Tibial nerve (tissue), 4 donors: ENCODE measurements around the gene IFI27L1. TPM values are rescaled to one million over a fixed set of nuclear protein-coding genes. Genes with fewer than 3 reads are reported as not detected.

Source experiments
- DNase-seq, 2 donors: peaks; one replicate each; pipeline ENCODE4 v3.0.0-alpha.2; 2019; ENCODE audit warnings: low spot score in 2 of 2
- H3K27ac ChIP-seq, 4 donors: fragments of 200-600 bp; sonication (generic) in 3 of 4; one replicate each; pipeline ENCODE4 v1.5.1; 2017 to 2019; ENCODE audit warnings: mild to moderate bottlenecking in 1 of 4
- H3K27me3 ChIP-seq, 2 donors: fragments of 200-600 bp; sonication (generic) in 1 of 2; one replicate each; pipeline versions ENCODE4 v1.5.1 to v1.6.0; 2017 to 2019
- H3K36me3 ChIP-seq, 3 donors: fragments of 200-600 bp; sonication (generic); one replicate each; pipeline ENCODE4 v1.5.1; 2018 to 2019
- H3K4me1 ChIP-seq, 4 donors: fragments of 200-600 bp; sonication (generic) in 3 of 4; one replicate each; pipeline ENCODE4 v1.5.1; 2017 to 2019
- H3K4me3 ChIP-seq, 4 donors: fragments of 200-600 bp; sonication (generic) in 3 of 4; one replicate each; pipeline ENCODE4 v1.5.1; 2017 to 2019; ENCODE audit warnings: mild to moderate bottlenecking in 1 of 4, moderate library complexity in 1 of 4
- H3K9me3 ChIP-seq, 4 donors: fragments of 200-600 bp; sonication (generic) in 3 of 4; one replicate each; pipeline ENCODE4 v1.5.1; 2017 to 2019
- EP300 ChIP-seq, 2 donors: sonication (generic); formaldehyde crosslinking; IDR thresholded peaks; one replicate each; pipeline ENCODE4 v1.6.1; 2017; ENCODE audit warnings: antibody characterized with exemption in 2 of 2, mild to moderate bottlenecking in 1 of 2
- POLR2A ChIP-seq, 2 donors: fragments of 450-650 bp; IDR thresholded peaks; one replicate each; pipeline ENCODE4 v1.6.1; 2017; ENCODE audit warnings: antibody characterized with exemption in 2 of 2, mild to moderate bottlenecking in 2 of 2, moderate library complexity in 2 of 2
- WGBS, 2 donors: methylation state at CpG; one replicate each; pipeline ENCODE4 v1.1.5; 2018; 5-methylcytosine and 5-hydroxymethylcytosine counted together
- total RNA-seq, 4 donors: library from RNA; depleted of rRNA; stranded (reverse); fragments of >200 nt; gene quantifications; one replicate each; pipeline ENCODE4 v1.1.0, GENCODE V29; 2016
- TF ChIP-seq, protein P1 (sequence below), 5 experiments: fragments of 200-600 bp in 3 of 5; fragments of 450-650 bp in 2 of 5; sonication (generic) in 3 of 5; IDR thresholded peaks; one replicate each; pipeline ENCODE4 v1.5.1; 2016 to 2019; ENCODE audit warnings: antibody characterized with exemption in 5 of 5, mild to moderate bottlenecking in 3 of 5, moderate library complexity in 2 of 5

Gene IFI27L1
- total RNA-seq, 4 donors from 2014 or later, result 2.7 to 14.6 (median 7.2) TPM

DNA sequence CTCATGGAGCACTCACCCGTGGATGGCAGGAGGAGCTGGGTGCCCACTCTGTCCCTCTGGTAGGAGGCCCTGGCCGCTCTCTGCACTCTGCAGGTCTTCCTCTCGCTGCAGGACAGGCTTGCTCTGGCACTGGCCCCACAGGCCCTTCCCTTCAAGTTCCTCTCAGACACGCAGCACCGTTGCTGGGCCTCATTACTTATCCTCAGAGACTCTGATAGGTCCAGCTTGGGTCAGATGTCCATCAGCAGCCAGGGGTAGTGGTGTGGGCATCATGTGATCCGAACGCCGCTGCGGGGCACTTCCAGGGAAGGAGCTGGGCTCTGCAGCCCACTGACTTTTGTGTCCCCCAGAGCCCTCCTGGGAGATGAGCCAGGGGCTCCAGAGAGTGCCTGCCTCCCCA lies 43.2 kb upstream of the IFI27L1 start:
- TF ChIP-seq EP300 (IDR thresholded peaks at IDR 0.05) (no peak), POLR2A (IDR thresholded peaks at IDR 0.05) (no peak)
- TF ChIP-seq, protein P1, sequence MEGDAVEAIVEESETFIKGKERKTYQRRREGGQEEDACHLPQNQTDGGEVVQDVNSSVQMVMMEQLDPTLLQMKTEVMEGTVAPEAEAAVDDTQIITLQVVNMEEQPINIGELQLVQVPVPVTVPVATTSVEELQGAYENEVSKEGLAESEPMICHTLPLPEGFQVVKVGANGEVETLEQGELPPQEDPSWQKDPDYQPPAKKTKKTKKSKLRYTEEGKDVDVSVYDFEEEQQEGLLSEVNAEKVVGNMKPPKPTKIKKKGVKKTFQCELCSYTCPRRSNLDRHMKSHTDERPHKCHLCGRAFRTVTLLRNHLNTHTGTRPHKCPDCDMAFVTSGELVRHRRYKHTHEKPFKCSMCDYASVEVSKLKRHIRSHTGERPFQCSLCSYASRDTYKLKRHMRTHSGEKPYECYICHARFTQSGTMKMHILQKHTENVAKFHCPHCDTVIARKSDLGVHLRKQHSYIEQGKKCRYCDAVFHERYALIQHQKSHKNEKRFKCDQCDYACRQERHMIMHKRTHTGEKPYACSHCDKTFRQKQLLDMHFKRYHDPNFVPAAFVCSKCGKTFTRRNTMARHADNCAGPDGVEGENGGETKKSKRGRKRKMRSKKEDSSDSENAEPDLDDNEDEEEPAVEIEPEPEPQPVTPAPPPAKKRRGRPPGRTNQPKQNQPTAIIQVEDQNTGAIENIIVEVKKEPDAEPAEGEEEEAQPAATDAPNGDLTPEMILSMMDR (IDR thresholded peaks at IDR 0.05), result no peak
- H3K9me3 ChIP-seq, result no peaks in the 10 kb centered on the region
- peaks cover 0 to 10% (median 2%) of the 10 kb centered on the region in 4 donors for H3K4me1 ChIP-seq
- H3K27me3 ChIP-seq, result no peaks in the 10 kb centered on the region
- no peak overlapping the region for H3K4me3 ChIP-seq
- no peak for DNase-seq
- H3K36me3 ChIP-seq, result peaks cover 0 to 6% (median 0%) of the 10 kb centered on the region in 3 donors
- 84 to 85% methylated on average over 9 of the region's 9 CpGs for WGBS, 2 donors
- no peak overlapping the region for H3K27ac ChIP-seq

DNA sequence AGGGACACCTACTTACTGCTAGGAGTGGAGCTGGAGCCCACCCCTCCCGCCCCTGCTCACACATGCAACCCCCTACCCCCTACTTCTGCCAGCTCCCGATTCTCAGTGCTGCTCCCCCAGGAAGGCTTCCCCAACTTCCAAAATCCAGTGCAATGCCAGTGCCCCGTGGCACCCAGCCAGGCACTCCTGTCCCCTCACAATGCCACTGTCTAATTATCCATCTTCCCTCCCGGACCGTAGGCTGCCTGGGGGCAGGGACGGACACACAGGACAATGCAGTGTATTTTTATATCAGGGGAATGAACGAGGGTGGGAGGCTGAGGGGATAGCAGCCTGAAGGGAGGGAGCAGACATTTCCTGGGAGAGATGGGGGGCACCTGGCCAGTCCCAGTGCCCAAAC lies 42.6 kb upstream of the IFI27L1 start:
- Histone ChIP-seq H3K4me3 (no peak overlapping the region), H3K36me3 (peaks cover 0 to 7% (median 0%) of the 10 kb centered on the region in 3 donors), H3K9me3 (no peaks in the 10 kb centered on the region), H3K27me3 (no peaks in the 10 kb centered on the region), H3K4me1 (peaks cover 0 to 10% (median 2%) of the 10 kb centered on the region in 4 donors), H3K27ac (no peak overlapping the region)
- 70 to 78% methylated on average over 6 to 7 of the region's 7 CpGs for WGBS, 2 donors
- DNase-seq, result no peak
- no peak for TF ChIP-seq EP300 (IDR thresholded peaks at IDR 0.05)
- TF ChIP-seq, protein P1 (IDR thresholded peaks at IDR 0.05), result no peak

DNA sequence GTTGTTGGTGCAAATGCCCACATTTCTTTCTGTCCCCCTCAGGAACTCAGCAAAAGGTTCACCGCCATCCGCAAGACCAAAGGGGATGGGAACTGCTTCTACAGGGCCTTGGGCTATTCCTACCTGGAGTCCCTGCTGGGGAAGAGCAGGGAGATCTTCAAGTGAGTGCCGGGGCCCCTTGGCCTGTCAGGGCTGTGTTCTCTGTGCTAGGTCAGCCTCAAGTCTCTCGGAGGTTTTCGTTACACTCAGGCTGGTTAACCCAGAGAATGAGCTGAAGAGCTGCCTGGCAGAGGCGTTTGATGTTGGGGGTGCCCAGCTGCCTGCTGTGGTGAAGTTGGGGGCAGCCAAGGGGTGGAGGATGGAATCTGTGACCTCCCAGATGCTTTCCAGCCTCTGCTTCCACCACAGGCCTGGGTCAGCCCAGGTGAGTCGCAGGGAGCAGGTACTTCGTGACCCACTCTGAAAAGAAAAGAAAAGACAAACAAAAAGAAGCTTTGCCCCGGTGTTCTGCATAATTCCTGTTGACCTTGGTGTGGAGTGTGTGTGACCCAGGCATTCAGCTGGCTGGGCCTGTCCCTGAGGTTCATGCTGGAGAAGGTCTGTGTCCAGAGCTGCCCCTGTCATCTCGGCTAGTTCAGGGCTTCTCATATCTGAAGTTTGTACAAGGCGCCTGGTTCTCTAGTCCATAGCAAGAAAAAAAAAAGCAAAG lies 42.0 kb upstream of the IFI27L1 start:
- H3K4me3 ChIP-seq, result no peak overlapping the region
- WGBS, 2 donors, result 87 to 88% methylated on average over 7 to 11 of the region's 11 CpGs
- DNase-seq, result no peak

DNA sequence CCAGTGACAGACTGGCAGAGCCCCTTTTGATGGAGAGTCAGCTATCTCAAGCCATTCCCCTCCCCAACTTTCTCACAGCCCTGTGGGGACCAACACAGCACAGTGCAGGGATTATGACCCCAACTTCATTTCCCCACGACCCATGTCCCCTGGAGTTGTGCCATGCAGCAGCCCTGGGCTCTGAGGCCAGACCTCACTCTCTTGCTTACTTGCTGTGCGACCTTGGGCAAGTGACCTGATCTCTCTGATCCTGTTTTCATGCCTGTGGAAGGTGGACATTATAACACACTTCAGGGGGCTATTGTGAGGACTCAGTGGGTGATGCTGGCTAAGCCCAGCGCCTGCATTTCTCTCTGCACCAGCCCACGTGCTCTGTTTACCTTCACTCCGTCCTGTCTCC lies 40.9 kb upstream of the IFI27L1 start:
- WGBS, 2 donors, result 77 to 86% methylated on average over 5 of the region's 5 CpGs
- TF ChIP-seq, protein P1 (IDR thresholded peaks at IDR 0.05), result no peak
- TF ChIP-seq EP300 (IDR thresholded peaks at IDR 0.05) (no peak), POLR2A (IDR thresholded peaks at IDR 0.05) (no peak)
- peaks cover 0 to 10% (median 2%) of the 10 kb centered on the region in 4 donors for H3K4me1 ChIP-seq

More for the DNA sequence above, 42.0 kb upstream of the IFI27L1 start:
- no peaks in the 10 kb centered on the region for H3K9me3 ChIP-seq
- H3K27ac ChIP-seq, result no peak overlapping the region
- H3K27me3 ChIP-seq, result no peaks in the 10 kb centered on the region
- TF ChIP-seq EP300 (IDR thresholded peaks at IDR 0.05) (no peak), POLR2A (IDR thresholded peaks at IDR 0.05) (no peak)
- TF ChIP-seq, protein P1 (IDR thresholded peaks at IDR 0.05), result no peak
- H3K4me1 ChIP-seq, result peaks cover 0 to 10% (median 2%) of the 10 kb centered on the region in 4 donors
- peaks cover 0 to 13% (median 0%) of the 10 kb centered on the region in 3 donors for H3K36me3 ChIP-seq

DNA sequence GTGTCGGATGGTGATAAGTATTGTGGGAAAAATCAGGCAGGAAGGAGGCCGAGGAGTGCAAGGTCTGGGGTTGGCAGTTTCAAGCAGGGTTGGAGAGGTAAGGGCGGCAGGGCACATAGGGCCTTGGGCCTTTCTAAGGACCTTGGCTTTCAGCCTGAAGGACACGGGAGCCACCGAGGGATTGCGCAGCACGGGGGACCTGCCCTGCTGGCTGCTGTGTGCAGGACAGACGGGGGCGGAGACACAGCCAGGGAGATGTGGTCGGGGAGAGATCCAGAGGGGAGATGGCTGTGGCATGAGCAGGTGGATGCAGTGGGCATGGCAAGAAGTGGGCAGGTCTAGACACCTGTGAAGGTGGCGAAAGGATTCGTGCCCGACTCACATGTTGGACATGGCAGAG lies 40.3 kb upstream of the IFI27L1 start:
- Histone ChIP-seq H3K9me3 (no peaks in the 10 kb centered on the region), H3K36me3 (peaks cover 0 to 30% (median 0%) of the 10 kb centered on the region in 3 donors), H3K27ac (no peak overlapping the region), H3K4me1 (peaks cover 0 to 10% (median 2%) of the 10 kb centered on the region in 4 donors), H3K4me3 (no peak overlapping the region), H3K27me3 (no peaks in the 10 kb centered on the region)
- DNase-seq, result no peak
- TF ChIP-seq, protein P1 (IDR thresholded peaks at IDR 0.05), result no peak
- TF ChIP-seq EP300 (IDR thresholded peaks at IDR 0.05) (no peak), POLR2A (IDR thresholded peaks at IDR 0.05) (no peak)
- WGBS, 2 donors, result 88 to 91% methylated on average over 13 of the region's 13 CpGs

More for the DNA sequence above, 40.9 kb upstream of the IFI27L1 start:
- H3K27me3 ChIP-seq, result no peaks in the 10 kb centered on the region
- H3K36me3 ChIP-seq, result peaks cover 0 to 24% (median 0%) of the 10 kb centered on the region in 3 donors
- DNase-seq, result no peak
- no peak overlapping the region for H3K27ac ChIP-seq
- H3K9me3 ChIP-seq, result no peaks in the 10 kb centered on the region
- no peak overlapping the region for H3K4me3 ChIP-seq
